PC-9 (cell line): ENCODE data around the gene PRKAG2. TPM values are rescaled to one million over a fixed set of nuclear protein-coding genes. Genes with fewer than 3 reads are reported as not detected.

Experiments
- BruUV-seq: library from RNA; stranded (reverse); fragments of 400-500 nt; replicated peaks from 2 replicates; lab custom pipeline; 2021; lab: Mats Ljungman, UMichigan
- CTCF ChIA-PET: fragments of 300-600 bp; sonication (Branson Sonifier 250); formaldehyde crosslinking; loops from one replicate; lab custom pipeline; 2022; ENCODE audit warnings: antibody characterized with exemption; lab: Charles Lee
- POLR2A ChIA-PET: fragments of 300-600 bp; sonication (Branson Sonifier 250); formaldehyde crosslinking; loops from one replicate; lab custom pipeline; 2022; ENCODE audit warnings: antibody characterized with exemption; ENCODE audit not compliant: unreplicated experiment; lab: Charles Lee
- DNase-seq, 2 experiments: peaks; one replicate each; pipeline versions ENCODE4 v3.0.0 to v3.0.0-alpha.2; 2015 to 2022; ENCODE audit warnings: mixed read lengths in 1 of 2
- H2AFZ ChIP-seq: fragments of 200-600 bp; sonication (generic); 2 replicates; pipeline ENCODE4 v1.8.1; 2017; ENCODE audit warnings: antibody characterized with exemption
- H3F3A ChIP-seq: fragments of 200-600 bp; sonication (generic); 2 replicates; pipeline ENCODE4 v1.8.1; 2017; ENCODE audit warnings: antibody characterized with exemption, mild to moderate bottlenecking, low read depth; ENCODE audit not compliant: insufficient read depth
- H3K27ac ChIP-seq: fragments of 200-600 bp; sonication (generic); 2 replicates; pipeline ENCODE4 v1.6.1; 2016; ENCODE audit warnings: mixed run types
- H3K27me3 ChIP-seq: fragments of 200-600 bp; sonication (generic); 2 replicates; pipeline ENCODE4 v1.6.1; 2016; ENCODE audit warnings: low read depth, mixed run types; ENCODE audit not compliant: insufficient read depth
- H3K36me3 ChIP-seq: fragments of 200-600 bp; sonication (generic); 2 replicates; pipeline ENCODE4 v1.6.1; 2016; ENCODE audit warnings: low read depth, mixed run types
- H3K4me1 ChIP-seq: fragments of 200-600 bp; sonication (generic); replicated peaks from 2 replicates; pipeline ENCODE4 v1.6.1; 2016; ENCODE audit warnings: mixed run types; ENCODE audit not compliant: insufficient read depth
- H3K4me2 ChIP-seq: fragments of 200-600 bp; sonication (generic); 2 replicates; pipeline ENCODE4 v1.6.1; 2017; ENCODE audit warnings: mixed run types
- H3K4me3 ChIP-seq: fragments of 200-600 bp; sonication (generic); 2 replicates; pipeline ENCODE4 v1.6.1; 2016; ENCODE audit warnings: mixed run types
- H3K79me2 ChIP-seq: fragments of 200-600 bp; sonication (generic); 2 replicates; pipeline ENCODE4 v1.6.1; 2017; ENCODE audit warnings: low read depth, mixed run types
- H3K9me2 ChIP-seq: fragments of 200-600 bp; sonication (generic); 2 replicates; pipeline ENCODE4 v1.8.1; 2017; ENCODE audit warnings: mild to moderate bottlenecking; ENCODE audit not compliant: insufficient read depth
- H3K9me3 ChIP-seq: fragments of 200-600 bp; sonication (generic); 2 replicates; pipeline ENCODE4 v1.8.1; 2016; ENCODE audit warnings: low read depth; ENCODE audit not compliant: insufficient read depth
- H4K20me1 ChIP-seq: fragments of 200-600 bp; sonication (generic); 2 replicates; pipeline ENCODE4 v1.8.1; 2017; ENCODE audit not compliant: insufficient read depth
- CTCF ChIP-seq: fragments of 200-600 bp; sonication (generic); conservative IDR thresholded peaks from 2 replicates; pipeline ENCODE4 v1.6.1; 2017; ENCODE audit warnings: mixed run types, antibody characterized with exemption, mild to moderate bottlenecking, moderate library complexity
- EZH2 ChIP-seq: fragments of 200-600 bp; sonication (generic); IDR thresholded peaks from 2 replicates; pipeline ENCODE4 v1.8.0; 2017; ENCODE audit warnings: antibody characterized with exemption, low read depth
- intact Hi-C: fragments of 100-400 bp; cut with micrococcal nuclease; formaldehyde crosslinking; loops from one replicate; pipeline ENCODE4 v1.10.0; 2022; ENCODE audit not compliant: unreplicated experiment
- total RNA-seq: library from RNA; stranded (reverse); gene quantifications from 2 replicates; pipeline ENCODE4 v1.2.3, GENCODE V29; 2021

PRKAG2 gene
- total RNA-seq, 1 experiment from 2014 or later, result 37.3 TPM

- Histone ChIP-seq H4K20me1 (no peaks in the 10 kb centered on the region), H3K4me3 (no peak overlapping the region), H3K9me3 (no peaks in the 10 kb centered on the region), H3F3A (no peaks in the 10 kb centered on the region), H3K4me1 (no peaks in the 10 kb centered on the region), H3K9me2 (no peaks in the 10 kb centered on the region), H2AFZ (no peak overlapping the region), H3K27me3 (peaks cover 95% of the 10 kb centered on the region), H3K27ac (no peak overlapping the region), H3K4me2 (no peak overlapping the region), H3K79me2 (no peaks in the 10 kb centered on the region), H3K36me3 (no peaks in the 10 kb centered on the region)
- TF ChIP-seq EZH2 (no peak), CTCF (no peak)
- DNase-seq, result no peak
- ChIA-PET POLR2A (no interaction called here), CTCF (no interaction called here)
- BruUV-seq, result no TSS peak
- intact Hi-C loops, result no loop called here
Observed at GRCh38 chr7:151891182-151891581, 14.3 kb upstream of the PRKAG2 start.

GRCh38 chr7:151890355-151891004, 13.6 kb upstream of the PRKAG2 start:
- no peak overlapping the region; the same call in 1 of the 2 replicates for H2AFZ ChIP-seq
- peaks cover 97% of the 10 kb centered on the region for H3K27me3 ChIP-seq
- no TSS peak for BruUV-seq
- no peaks in the 10 kb centered on the region for H4K20me1 ChIP-seq
- ChIA-PET POLR2A (interaction anchor here (0.6 kb wide), 1 partner anchor 255 kb away, joined by 4 read pairs; no protein-coding TSS in a partner anchor), CTCF (no interaction called here)
- no peak overlapping the region for H3K27ac ChIP-seq
- H3K36me3 ChIP-seq, result no peaks in the 10 kb centered on the region
- H3K4me3 ChIP-seq, result no peak overlapping the region
- DNase-seq, result no peak
- H3K9me2 ChIP-seq, result no peaks in the 10 kb centered on the region
- no peak overlapping the region for H3K4me2 ChIP-seq
- TF ChIP-seq EZH2 (no peak), CTCF (no peak)
- H3F3A ChIP-seq, result no peaks in the 10 kb centered on the region
- H3K79me2 ChIP-seq, result no peaks in the 10 kb centered on the region
- no peaks in the 10 kb centered on the region for H3K4me1 ChIP-seq
- H3K9me3 ChIP-seq, result no peaks in the 10 kb centered on the region
- intact Hi-C loops, result no loop called here

- no peak for DNase-seq
- no TSS peak for BruUV-seq
- Histone ChIP-seq H2AFZ (no peak overlapping the region), H3F3A (no peaks in the 10 kb centered on the region), H3K4me1 (no peaks in the 10 kb centered on the region), H3K79me2 (no peaks in the 10 kb centered on the region), H3K9me2 (no peaks in the 10 kb centered on the region), H3K36me3 (no peaks in the 10 kb centered on the region), H3K27ac (no peak overlapping the region), H3K27me3 (peaks cover 99% of the 10 kb centered on the region), H3K4me2 (no peak overlapping the region), H3K4me3 (no peak overlapping the region), H3K9me3 (no peaks in the 10 kb centered on the region), H4K20me1 (no peaks in the 10 kb centered on the region)
- CTCF ChIA-PET, result no interaction called here
- TF ChIP-seq EZH2, result no peak
- TF ChIP-seq CTCF, result no peak
- POLR2A ChIA-PET, result interaction anchor here (0.6 kb wide), 1 partner anchor 256 kb away, joined by 4 read pairs; no protein-coding TSS in a partner anchor
- intact Hi-C loops, result no loop called here
Observed at GRCh38 chr7:151889406-151890354, 12.8 kb upstream of the PRKAG2 start.
